HL-60/S4 treated with retinoic acid at 250 ng/mL for 4 days and 3 days (cell line): ENCODE data around the gene TRDN.
"Not testable (repeated sequence)": the region's sequence is repeated elsewhere in the genome, so short reads cannot be mapped to it uniquely, and the experiment has no call there.

Experiments used
- in situ Hi-C: fragments of 300-500 bp; cut with MboI; formaldehyde crosslinking; loops from 2 replicates; pipeline ENCODE4 v1.7.0; 2022; ENCODE audit warnings: low sequenced_read_pairs

Gene TRDN

DNA sequence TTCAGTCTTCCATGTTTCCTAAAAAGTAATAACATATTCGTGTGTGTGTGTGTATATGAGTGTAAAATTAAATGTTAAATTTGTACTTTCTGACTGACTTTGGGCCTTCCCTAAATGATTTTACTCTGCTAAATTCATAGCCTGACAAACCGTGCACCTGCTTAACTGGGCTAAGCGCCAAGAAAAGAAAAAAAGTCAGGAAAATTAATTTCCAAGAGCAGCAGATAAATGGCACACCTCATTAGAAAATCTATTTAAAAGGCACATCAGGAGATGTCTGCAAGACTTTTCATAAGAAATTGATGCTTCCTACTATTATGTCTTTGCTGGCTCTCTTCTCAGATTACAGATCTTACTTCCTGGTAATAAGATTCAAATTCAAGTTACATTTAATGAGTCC, 72.4 kb downstream of the TRDN start:
- in situ Hi-C loops, result no loop called here

DNA sequence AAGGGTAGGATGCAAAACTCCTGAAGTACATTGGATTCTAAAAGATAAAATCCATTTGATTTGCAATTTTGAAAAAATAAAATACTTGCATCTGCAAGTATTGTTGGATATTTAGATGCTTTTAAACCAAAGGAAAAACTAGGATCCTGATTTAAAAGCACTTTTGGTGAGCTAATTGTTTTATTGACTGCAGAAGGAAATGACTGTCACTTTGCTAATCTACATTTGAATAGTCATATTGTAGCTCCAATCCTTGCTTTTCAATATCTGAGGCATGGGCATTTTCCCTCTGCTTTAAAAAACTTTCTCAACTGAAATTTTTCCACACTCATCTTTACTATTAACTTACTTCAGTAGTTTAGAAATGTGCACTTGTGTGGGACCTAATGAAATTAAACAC, 74.1 kb downstream of the TRDN start:
- in situ Hi-C loops, result no loop called here

DNA sequence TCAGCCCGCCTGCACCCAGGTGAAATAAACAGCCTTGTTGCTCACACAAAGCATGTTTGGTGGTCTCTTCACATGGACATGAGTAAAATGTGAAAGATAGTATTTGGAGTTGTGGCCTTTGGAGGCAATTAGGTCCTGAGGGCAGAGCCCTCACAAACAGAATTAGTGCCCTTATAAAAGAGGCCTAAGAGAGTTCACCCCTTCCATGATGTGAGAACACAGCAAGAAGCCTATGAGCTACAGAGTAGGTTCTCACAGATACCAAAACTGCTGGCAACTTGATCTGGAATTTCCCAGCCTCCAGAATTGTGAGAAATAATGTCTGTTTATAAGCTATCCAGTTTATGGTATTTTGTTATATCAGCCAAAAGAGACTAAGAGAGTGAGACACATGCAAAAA, 74.5 kb downstream of the TRDN start:
- in situ Hi-C loops, result no loop called here

DNA sequence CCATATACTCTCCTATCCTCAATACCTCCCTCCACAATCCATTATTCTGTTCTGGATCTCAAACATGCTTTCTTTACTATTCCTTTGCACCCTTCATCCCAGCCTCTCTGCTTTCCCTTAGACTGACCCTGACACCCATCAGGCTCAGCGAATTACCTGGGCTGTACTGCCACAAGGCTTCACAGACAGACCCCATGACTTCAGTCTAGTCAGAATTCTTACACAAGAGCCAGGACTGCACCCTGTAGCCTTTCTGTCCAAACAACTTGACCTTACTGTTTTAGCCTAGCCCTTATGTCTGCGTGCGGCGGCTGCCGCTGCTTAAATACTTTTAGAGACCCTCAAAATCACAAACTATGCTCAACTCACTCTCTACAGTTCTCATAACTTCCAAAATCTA, 76.9 kb downstream of the TRDN start:
- in situ Hi-C loops, result not testable (repeated sequence)

DNA sequence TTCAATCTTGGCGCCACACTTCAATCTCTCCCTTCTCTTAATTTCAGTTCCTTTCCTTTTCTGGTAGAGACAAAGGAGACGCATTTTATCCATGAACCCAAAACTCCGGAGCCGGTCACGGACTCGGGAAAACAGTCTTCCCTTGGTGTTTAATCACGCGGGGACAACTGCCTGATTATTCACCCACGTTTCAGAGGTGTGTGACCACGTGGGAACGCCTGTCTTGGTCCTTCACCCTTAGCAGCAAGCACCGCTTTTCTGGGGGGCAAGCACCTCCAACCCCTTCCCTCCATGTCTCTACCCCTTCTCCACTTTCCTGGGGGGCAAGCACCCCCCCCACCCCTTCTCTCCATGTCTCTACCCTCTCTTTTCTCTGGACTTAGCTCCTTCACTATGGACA, 79.3 kb downstream of the TRDN start:
- in situ Hi-C loops, result not testable (repeated sequence)

DNA sequence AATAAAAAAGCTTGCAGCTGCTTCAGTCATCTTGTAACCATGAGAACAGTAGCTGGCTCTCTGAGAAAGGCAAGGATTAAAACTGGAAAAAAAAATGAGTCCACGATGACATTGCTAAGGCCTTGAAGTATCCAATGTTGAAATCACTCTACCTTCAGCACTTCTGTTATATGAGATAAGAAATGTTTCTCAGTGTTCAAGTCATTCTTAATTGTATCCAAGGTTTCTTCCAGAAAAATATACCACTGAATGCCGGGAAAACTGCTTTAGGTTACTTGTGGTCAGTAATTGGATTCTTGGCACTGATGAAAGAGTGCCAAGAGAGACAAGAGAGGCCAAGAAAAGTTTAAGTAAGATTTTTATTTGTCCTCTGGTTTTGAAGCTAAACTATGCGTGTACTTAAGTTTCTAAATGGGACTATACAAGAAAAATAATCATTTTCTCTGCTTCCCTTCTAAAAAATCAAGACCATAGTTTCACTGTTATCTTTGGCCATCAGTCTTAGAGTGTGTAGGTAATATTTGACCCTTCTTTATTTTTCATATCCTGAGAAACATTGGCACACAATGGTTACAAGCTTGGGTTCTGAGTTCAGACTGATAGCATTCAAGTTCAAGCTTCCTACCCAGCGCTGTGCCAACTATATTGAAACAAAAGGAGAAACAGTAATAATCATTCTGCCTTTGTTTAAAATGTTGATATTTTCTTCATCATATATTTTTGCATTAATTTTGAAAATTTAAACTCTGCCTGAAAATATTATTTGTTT, 84.6 kb downstream of the TRDN start:
- in situ Hi-C loops, result no loop called here

DNA sequence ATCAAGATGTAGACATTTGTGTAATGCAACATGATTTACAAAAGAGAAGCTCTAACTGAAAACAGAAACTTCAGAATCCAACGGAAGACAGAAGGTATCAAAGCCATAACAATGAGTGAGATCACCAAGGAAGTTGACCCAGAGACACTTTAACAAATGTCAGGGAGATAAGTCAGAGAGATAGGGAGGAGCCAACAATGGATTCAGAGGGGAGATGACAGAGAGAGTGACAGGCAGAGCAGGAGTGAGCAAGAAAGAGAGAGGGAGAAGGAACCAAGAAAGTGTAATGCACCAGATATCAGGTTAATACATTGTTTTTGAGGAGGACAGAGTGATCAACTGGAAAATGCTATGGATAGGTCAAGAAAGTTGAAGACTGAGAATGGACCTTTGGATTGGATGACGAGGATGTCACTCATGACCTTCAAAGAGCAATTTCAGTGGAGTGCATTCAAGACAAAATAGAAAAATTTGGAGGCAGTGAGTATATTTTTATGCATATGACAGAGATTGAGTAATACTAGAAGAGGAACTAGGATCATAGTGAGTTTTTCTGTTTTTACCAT, 86.6 kb downstream of the TRDN start:
- in situ Hi-C loops, result no loop called here

DNA sequence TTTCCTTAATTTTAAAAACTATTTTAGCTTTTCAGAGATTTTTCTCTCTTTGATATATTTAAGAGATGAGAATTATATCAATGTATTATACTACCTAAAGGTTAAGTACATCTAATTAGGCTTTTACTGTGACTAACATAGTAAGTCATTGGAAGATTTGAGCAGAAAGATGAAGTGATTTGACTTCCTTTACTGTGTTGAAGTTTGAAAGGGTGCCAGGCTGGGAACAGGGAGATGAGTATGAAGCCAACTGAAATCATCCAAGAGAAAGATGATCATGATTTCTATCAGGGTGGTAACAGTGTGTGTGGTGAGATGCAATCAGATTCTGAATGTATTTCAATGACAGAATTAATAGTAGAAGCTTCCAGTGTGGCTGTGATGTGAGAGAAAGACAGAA, 87.3 kb downstream of the TRDN start:
- in situ Hi-C loops, result no loop called here

DNA sequence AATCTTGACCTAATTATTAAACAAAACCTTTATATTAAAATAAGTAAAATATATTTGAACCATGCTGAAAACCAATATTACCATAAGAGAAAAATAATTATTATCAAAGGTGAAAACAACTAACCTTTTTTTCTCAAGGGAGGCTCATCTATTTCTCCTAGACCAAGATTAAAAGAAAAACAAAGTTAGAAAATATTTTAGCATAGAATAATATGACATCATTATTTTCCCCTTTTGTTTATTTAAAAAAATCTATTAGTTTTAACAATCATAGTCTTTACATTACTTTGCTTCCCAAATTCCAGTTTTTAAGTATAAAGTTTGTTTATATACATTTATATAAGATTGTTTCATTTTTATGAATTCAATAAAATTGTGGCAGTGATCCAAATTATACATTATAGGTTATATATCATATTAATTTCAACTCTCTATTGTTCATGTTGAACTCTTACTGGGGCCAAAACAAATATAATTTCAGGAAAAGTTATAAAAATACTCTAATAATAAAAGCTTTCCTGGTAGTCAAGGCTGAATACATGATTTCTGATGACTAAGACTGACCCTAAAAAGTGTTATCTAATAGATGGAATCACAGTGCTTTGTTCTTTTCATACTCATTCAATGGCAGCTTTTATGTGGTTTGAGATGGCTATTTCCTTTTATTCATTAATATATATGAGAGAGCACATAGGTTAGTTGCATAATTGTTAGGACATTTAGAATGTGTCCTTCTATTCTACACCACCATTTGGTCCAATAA, 89.4 kb downstream of the TRDN start:
- in situ Hi-C loops, result no loop called here

DNA sequence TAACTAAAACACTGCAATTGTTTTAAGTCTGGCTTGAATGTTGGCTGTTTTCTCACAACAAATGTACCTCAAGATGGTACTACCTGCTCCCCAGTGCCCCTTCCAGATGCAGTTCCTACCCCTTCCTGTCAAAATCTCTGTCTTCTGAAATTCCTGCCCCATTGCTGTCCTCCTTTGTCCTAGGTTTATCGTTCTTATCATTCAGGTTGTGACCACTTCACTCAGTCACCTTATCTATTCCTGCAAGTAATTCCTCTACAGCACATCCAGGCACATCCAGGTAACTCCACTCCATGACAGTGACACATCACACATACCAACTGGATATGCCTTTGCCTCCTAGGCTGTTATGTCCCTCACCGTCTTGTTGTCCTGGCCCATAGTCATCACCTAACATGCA, 90.2 kb downstream of the TRDN start:
- in situ Hi-C loops, result no loop called here

DNA sequence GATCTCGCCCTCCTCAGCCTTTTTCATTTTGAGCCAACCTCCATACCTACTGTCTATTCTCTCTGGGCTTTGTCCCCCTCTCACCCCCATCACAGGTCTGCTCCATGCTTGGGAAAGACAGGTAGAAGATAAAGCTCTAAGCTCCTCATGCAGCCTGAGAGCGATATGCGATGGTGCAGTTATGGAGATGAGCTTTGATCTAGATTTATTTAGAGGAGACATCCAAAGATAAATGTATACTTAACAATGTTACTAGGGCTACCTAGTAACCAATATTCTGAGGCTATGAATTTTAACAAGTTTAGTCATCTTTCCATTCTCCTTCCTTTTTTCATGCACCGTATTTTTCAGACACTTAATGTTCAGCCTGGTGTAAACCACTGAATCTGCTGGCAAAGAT, 95.3 kb downstream of the TRDN start:
- in situ Hi-C loops, result no loop called here

DNA sequence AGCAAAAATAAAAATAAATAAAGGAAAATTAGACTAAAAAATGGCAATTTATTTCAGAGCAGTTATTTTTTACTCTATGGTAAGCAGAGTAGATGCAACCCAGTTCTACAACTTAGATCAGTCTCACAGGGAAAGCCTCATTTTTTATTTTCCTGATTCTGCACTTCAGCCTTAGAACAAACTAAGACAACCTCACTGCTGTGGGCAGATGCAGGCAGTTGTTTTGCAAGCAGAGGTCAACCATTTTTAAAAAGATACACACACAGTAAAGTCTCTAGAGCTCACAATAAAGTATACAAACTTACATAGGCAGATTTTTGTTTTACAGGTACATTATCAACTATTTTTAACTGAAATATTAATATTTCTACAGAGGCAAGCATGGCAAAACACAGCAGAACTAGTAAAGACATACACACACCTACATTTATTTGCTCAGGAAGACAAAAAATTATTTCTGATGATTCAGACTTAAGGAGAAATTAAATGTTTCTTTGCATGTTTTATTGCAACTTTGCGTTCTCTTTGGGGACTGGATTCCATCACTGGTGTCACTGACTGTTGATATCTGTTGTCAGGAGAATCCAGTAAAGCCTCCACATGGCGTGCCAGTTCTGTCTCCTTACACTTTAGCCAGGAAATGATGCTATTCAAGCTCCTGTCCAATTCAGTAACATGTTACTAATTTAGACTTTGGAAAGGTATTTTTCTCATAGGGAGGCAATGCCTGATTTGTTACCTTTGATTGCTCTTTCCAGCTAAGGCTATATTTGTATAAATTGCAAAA, 102.7 kb downstream of the TRDN start:
- in situ Hi-C loops, result no loop called here

DNA sequence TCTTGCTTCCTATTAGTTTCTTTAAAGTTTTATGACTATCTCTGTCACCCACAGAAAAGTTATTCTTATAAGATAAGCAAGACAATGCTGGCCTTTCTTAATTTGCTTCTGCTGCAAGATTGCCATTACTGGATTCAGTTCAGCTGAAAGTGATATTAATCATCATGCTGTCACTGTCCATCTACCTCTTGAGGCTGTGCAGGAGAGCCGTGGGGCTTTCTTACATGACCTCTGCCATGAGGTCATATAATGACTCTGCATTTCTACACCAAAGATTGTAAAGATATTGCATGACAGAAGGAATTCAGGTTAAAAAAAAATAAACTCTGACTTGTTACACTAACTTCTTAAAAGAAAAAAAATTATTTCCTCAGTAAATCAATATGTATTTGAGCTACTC, 106.9 kb downstream of the TRDN start:
- in situ Hi-C loops, result no loop called here

DNA sequence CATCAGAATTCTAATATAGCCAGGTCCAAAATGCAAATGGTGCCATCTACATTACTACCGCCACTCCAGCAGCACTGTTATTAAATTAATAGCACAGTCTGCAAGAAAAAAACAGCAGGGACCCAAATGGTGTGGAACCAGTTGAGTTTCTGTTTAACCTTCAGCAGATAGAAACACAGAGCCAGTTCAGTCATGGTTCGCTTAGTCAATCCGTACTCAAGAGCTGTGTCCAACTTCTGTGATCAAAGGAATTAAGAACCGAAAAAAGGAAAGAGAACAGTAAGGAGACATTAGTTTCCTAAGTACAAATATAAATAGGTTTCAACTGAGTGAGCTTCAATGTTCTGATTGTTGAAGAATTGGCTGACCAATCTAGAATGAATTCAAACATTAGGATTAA, 107.7 kb downstream of the TRDN start:
- in situ Hi-C loops, result no loop called here

DNA sequence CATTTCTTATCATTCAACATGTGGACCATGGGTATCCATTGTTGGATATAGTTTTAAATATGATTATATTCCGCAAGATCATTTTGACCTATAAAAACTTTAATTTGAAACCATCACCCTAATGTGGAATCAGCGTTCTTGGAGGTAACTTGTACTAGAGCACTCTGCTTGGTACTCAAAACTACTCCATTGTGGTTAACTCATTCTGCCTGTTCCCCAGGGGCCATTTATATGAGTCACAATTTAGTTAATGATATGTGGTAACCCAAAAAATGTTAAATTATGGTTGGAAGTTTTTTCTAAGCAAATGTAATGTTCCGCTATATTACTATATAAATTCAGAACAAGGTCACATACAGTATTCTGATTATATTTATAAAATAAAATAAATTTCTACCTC, 109.3 kb downstream of the TRDN start:
- in situ Hi-C loops, result no loop called here

DNA sequence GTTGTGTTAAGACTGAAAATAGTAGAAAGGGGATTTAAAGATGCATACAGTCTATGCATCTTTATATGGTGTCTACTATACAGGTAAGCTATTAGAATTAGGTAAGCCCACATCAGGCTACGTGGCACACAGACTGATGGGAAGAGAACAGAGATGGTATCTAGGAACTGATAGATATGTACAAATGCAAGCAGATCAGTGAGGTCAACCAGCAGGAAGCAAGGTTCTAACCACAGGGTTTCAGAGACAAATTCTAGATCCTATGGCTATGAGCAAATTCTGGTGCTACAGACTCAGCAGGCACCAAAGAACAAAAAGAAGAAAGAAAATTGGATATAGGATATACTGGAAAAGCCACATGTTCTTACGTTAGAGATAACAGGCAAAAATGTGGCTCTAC, 110.6 kb downstream of the TRDN start:
- in situ Hi-C loops, result no loop called here

DNA sequence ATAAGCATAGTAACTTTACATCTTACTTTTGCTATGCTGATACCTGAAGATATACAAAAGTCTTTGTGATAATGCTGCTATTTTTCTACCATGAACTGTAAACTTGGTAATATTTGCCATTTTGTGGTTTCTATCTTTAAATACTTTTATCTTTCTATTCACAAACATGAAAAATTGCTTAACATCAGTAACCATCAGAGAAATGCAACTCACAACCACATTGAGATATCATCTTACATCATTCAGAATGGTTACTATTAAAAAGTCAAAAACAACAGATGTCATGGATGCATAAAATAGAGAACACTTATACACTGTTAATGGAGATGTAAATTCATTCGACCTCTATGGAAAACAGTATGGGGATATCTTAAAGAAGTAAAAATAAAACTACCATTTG, 112.0 kb downstream of the TRDN start:
- in situ Hi-C loops, result no loop called here

DNA sequence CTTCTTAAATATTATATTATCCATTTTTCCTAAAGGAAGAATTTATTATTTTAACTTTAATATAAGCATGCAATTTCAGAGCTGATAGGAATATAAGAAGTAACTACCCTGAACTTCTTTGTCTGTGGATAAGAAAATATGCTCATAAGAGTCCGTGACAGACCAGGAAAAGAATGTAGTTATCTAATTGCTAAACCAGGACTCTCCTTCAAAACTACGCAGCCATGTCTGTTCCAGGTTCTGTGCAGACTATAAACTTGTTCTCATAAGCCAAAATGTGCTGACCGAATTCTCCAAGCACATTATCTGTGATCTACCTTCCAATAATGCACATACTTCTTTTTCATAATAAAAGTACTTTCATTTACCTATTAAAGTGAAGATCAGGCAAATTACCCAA, 116.5 kb downstream of the TRDN start:
- in situ Hi-C loops, result no loop called here

DNA sequence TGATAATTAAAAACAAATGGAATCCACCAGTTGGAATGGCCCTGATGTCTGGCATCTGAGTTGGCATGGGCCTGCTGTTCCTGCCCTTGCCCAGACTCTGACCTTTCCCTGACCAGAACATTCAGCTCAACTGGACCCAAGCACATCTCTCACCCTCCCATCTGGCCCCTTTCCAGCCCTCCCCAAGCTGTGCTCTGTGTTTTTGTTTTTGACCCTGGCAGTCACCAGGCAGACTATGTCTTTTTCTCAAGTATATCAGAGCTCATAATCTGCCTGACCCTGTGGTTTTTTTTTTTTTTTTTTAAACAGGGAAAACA, 117.6 kb downstream of the TRDN start:
- in situ Hi-C loops, result no loop called here

DNA sequence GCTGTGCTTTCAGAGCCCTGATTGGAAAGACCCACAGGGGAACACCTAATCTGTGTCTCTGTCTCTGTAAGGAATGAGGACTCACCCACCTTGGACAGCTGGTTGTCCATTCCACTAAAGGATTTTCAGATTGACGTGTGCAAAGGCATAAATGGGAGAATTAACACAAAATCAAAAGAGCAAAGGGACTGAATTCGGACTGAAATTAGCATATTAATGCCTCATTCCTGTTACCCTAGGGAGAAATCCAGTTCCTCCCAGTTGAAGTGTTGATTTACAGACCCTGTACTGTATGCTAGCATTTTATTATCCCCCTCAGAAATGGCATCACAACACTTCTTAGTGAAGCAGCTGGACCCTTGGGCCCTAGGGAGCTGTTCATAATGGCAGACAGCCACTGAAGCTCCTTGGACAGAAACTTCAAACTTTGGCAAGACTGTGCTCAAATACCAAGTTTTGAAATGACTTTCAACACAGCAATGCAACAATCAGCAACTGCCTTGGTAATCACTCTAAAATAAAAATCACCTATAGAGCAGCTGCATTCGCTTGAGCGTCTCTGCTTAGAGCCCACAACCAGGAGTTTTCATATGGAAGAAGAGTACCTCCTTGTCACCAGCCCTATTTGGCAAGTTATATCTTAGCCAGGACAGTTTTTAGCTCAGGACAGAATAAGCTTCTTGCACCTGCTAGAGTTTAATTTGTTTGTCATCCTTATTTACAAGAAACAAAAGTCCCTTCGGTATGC, 118.1 kb downstream of the TRDN start:
- in situ Hi-C loops, result no loop called here

DNA sequence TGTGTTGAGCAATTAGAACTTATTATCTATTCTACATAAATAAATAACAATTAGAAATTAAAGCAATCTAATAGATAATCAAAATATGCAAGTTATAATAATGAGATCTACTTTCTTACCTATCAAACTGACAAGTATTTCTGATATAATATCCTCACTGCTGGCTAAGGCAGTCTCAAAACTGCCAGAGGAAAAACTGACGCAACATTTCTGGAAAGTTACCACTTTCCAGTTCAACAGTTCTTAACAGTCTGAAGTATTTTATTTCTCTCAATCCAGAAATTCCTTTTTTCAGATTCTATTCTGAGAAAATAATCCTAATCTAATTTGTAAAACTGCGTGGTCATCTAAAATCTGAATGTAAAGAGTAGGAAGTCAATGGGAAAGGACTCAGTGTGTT, 121.0 kb downstream of the TRDN start:
- in situ Hi-C loops, result no loop called here
